H9 (cell line): Measurements from ENCODE around the gene TOR4A. TPM values are rescaled to one million over a fixed set of nuclear protein-coding genes. Genes with fewer than 3 reads are reported as not detected.

Experiments
- DNase-seq: peaks from one replicate; pipeline ENCODE4 v3.0.0-alpha.2; 2017
- H2AFZ ChIP-seq: one replicate; pipeline ENCODE4 v1.6.1; 2013; ENCODE audit warnings: mild to moderate bottlenecking, low read length, control low read depth, moderate library complexity
- H2AK5ac ChIP-seq: 2 replicates; pipeline ENCODE4 v1.6.1; 2013; ENCODE audit warnings: low read length, control low read depth, mixed read lengths; ENCODE audit not compliant: insufficient read length
- H2BK120ac ChIP-seq: one replicate; pipeline ENCODE4 v1.6.1; 2013; ENCODE audit warnings: low read depth, mild to moderate bottlenecking, low read length, control low read depth, inconsistent platforms; ENCODE audit not compliant: poor library complexity, severe bottlenecking
- H2BK12ac ChIP-seq: 2 replicates; pipeline ENCODE4 v1.6.1; 2013; ENCODE audit warnings: low read length, control low read depth, mixed read lengths, low read depth; ENCODE audit not compliant: insufficient read length
- H2BK15ac ChIP-seq: 2 replicates; pipeline ENCODE4 v1.6.1; 2013; ENCODE audit warnings: low read depth, low read length, control low read depth
- H2BK20ac ChIP-seq: one replicate; pipeline ENCODE4 v1.6.1; 2013; ENCODE audit warnings: low read depth, mild to moderate bottlenecking, low read length, control low read depth, inconsistent platforms; ENCODE audit not compliant: poor library complexity, severe bottlenecking
- H2BK5ac ChIP-seq: 2 replicates; pipeline ENCODE4 v1.6.1; 2013; ENCODE audit warnings: low read length, control low read depth, mixed read lengths; ENCODE audit not compliant: insufficient read length
- H3K14ac ChIP-seq: 2 replicates; pipeline ENCODE4 v1.6.1; 2013; ENCODE audit warnings: low read length, control low read depth; ENCODE audit not compliant: insufficient read depth
- H3K18ac ChIP-seq: 2 replicates; pipeline ENCODE4 v1.6.1; 2013; ENCODE audit warnings: low read depth, mild to moderate bottlenecking, mixed read lengths, low read length, control low read depth; ENCODE audit not compliant: insufficient read length
- H3K23ac ChIP-seq: 2 replicates; pipeline ENCODE4 v1.6.1; 2013; ENCODE audit warnings: low read length, control low read depth, mixed read lengths, low read depth; ENCODE audit not compliant: insufficient read length
- H3K23me2 ChIP-seq: 2 replicates; pipeline ENCODE4 v1.6.1; 2013; ENCODE audit warnings: low read depth, mild to moderate bottlenecking, mixed read lengths, low read length, control low read depth; ENCODE audit not compliant: insufficient read length, poor library complexity, severe bottlenecking
- H3K27ac ChIP-seq: 2 replicates; pipeline ENCODE4 v1.5.1; 2013; ENCODE audit warnings: low read length, control low read depth, mixed read lengths, low read depth; ENCODE audit not compliant: insufficient read length
- H3K27me3 ChIP-seq: 2 replicates; pipeline ENCODE4 v1.6.1; 2013; ENCODE audit warnings: low read length, control low read depth, inconsistent platforms; ENCODE audit not compliant: insufficient read depth
- H3K4ac ChIP-seq: 2 replicates; pipeline ENCODE4 v1.6.1; 2013; ENCODE audit warnings: low read depth, mild to moderate bottlenecking, control low read depth, inconsistent platforms, low read length, moderate library complexity
- H3K4me1 ChIP-seq: 2 replicates; pipeline ENCODE4 v1.6.1; 2013; ENCODE audit warnings: low read length, control low read depth, inconsistent platforms; ENCODE audit not compliant: insufficient read depth
- H3K4me2 ChIP-seq: 2 replicates; pipeline ENCODE4 v1.6.1; 2013; ENCODE audit warnings: low read length, control low read depth, mixed read lengths; ENCODE audit not compliant: insufficient read length, insufficient read depth
- H3K56ac ChIP-seq: 2 replicates; pipeline ENCODE4 v1.6.1; 2013; ENCODE audit warnings: low read depth, mild to moderate bottlenecking, mixed read lengths, low read length, control low read depth; ENCODE audit not compliant: insufficient read length
- H3K79me1 ChIP-seq: 2 replicates; pipeline ENCODE4 v1.6.1; 2013; ENCODE audit warnings: low read depth, mild to moderate bottlenecking, moderate library complexity, low read length, control low read depth, inconsistent platforms; ENCODE audit not compliant: insufficient read depth, poor library complexity, severe bottlenecking
- H3K79me2 ChIP-seq: 2 replicates; pipeline ENCODE4 v1.6.1; 2013; ENCODE audit warnings: low read length, control low read depth, inconsistent platforms; ENCODE audit not compliant: insufficient read depth
- H3K9ac ChIP-seq: 2 replicates; pipeline ENCODE4 v1.6.1; 2013; ENCODE audit warnings: low read length, control low read depth, mixed read lengths; ENCODE audit not compliant: insufficient read length; ENCODE audit errors: extremely low read depth
- H3K9me3 ChIP-seq: one replicate; pipeline ENCODE4 v1.6.1; 2013; ENCODE audit warnings: low read depth, low read length, inconsistent platforms; ENCODE audit not compliant: control insufficient read depth
- H3T11ph ChIP-seq: one replicate; pipeline ENCODE4 v1.6.1; 2013; ENCODE audit warnings: mild to moderate bottlenecking, low read length, control low read depth, inconsistent platforms
- H4K20me1 ChIP-seq: one replicate; pipeline ENCODE4 v1.6.1; 2013; ENCODE audit not compliant: control insufficient read depth, insufficient read length, insufficient read depth
- H4K5ac ChIP-seq: 2 replicates; pipeline ENCODE4 v1.6.1; 2013; ENCODE audit warnings: low read depth, mild to moderate bottlenecking, mixed read lengths, low read length, control low read depth; ENCODE audit not compliant: insufficient read length
- H4K8ac ChIP-seq: replicated peaks from 2 replicates; pipeline ENCODE4 v1.6.1; 2013; ENCODE audit warnings: low read length, control low read depth, mixed read lengths, low read depth; ENCODE audit not compliant: insufficient read length
- H4K91ac ChIP-seq: 2 replicates; pipeline ENCODE4 v1.6.1; 2013; ENCODE audit warnings: low read depth, mild to moderate bottlenecking, moderate library complexity, mixed read lengths, low read length, control low read depth; ENCODE audit not compliant: insufficient read length
- H3K27ac Mint-ChIP-seq, 3 experiments: 2 replicates in 2 of 3; 3 replicates in 1 of 3; pipeline ENCODE4 v1.8.0; 2020 to 2021; ENCODE audit warnings: mixed read lengths in 3 of 3, mild to moderate bottlenecking in 1 of 3, moderate library complexity in 1 of 3
- H3K27me3 Mint-ChIP-seq: 2 replicates; pipeline ENCODE4 v1.8.0; 2021; ENCODE audit warnings: low read depth, mild to moderate bottlenecking, moderate library complexity, mixed read lengths
- H3K36me3 Mint-ChIP-seq, 3 experiments: 2 replicates in 2 of 3; 3 replicates in 1 of 3; pipeline ENCODE4 v1.8.0; 2020 to 2021; ENCODE audit warnings: low read depth in 3 of 3, mixed read lengths in 3 of 3; ENCODE audit not compliant: insufficient read depth in 1 of 3
- H3K4me1 Mint-ChIP-seq, 2 experiments: 2 replicates each; pipeline ENCODE4 v1.8.0; 2020; ENCODE audit warnings: mixed read lengths in 2 of 2
- H3K4me3 Mint-ChIP-seq, 2 experiments: 2 replicates in 1 of 2; 3 replicates in 1 of 2; pipeline ENCODE4 v1.8.0; 2020 to 2021; ENCODE audit warnings: mild to moderate bottlenecking in 2 of 2, mixed read lengths in 2 of 2, moderate library complexity in 1 of 2
- H3K9me3 Mint-ChIP-seq, 2 experiments: 2 replicates in 1 of 2; 3 replicates in 1 of 2; pipeline ENCODE4 v1.8.0; 2020; ENCODE audit warnings: mild to moderate bottlenecking in 2 of 2, mixed read lengths in 2 of 2, moderate library complexity in 1 of 2
- WGBS: extraction: QIAGEN DNeasy Blood & Tissue Kit; methylation state at CpG from one replicate; pipeline ENCODE4 v1.1.7; 2013; ENCODE audit warnings: missing lambda C conversion rate, low lambda C conversion rate, mixed read lengths; ENCODE audit not compliant: insufficient read length; ENCODE audit errors: extremely low coverage; 5-methylcytosine and 5-hydroxymethylcytosine counted together
- total RNA-seq: library from RNA; stranded (reverse); gene quantifications from 2 replicates; pipeline ENCODE4 v1.2.1, GENCODE V29; 2021
- TF ChIP-seq, protein P1 (sequence below): fragments of 200-600 bp; sonication (generic); conservative IDR thresholded peaks from 3 replicates; pipeline ENCODE4 v1.8.0; 2021; ENCODE audit warnings: antibody characterized with exemption, mild to moderate bottlenecking

TOR4A gene
- total RNA-seq, 1 experiment from 2014 or later: 6.2 TPM

DNA sequence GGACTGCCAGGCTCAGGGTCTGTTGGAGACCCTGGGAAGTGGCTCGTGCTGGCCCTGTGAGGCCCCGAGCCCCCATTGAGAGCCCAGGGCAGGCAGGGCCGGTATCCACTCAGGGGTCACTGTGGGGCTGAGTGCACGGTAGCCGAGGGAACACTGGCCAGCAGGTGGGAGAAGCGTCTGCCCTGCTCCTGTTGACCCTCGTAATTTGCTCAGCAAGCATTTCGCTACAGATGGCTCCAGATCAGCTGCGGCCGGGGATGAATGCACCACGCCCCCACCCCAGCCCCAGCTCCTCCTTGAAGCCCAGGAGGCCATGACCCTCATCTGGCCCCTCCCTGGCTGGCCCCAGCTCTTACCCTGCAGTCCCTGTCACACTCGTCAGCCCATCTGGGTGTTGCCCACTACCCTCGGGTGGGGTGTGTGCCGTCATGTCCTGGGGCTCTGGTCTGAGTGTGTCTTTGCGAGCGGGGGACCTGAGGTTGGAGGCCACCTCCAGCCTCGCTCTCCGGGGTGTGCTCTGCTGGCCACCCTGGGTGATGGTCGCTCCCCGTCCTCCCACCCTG is 30.6 kb downstream of the TOR4A start:
- Mint-ChIP-seq H3K27me3 (peaks cover 8% of the 10 kb centered on the region), H3K36me3 (no peaks in the 10 kb centered on the region), H3K9me3 (no peaks in the 10 kb centered on the region; a peak in 1 of 5 replicates), H3K4me3 (no peak overlapping the region; a peak in 1 of 5 replicates), H3K27ac (no peak overlapping the region), H3K4me1 (peaks cover 6 to 34% of the 10 kb centered on the region in 2 experiments)
- H2BK120ac ChIP-seq: no peak overlapping the region
- H2AK5ac ChIP-seq: no peak overlapping the region
- H2BK12ac ChIP-seq: no peak overlapping the region
- no CpG with 5 or more reads among the region's 20 CpGs for WGBS
- H3K4me2 ChIP-seq: no peak overlapping the region
- H3K14ac ChIP-seq: no peak overlapping the region
- H3K27ac ChIP-seq: no peak overlapping the region
- TF ChIP-seq, protein P1, sequence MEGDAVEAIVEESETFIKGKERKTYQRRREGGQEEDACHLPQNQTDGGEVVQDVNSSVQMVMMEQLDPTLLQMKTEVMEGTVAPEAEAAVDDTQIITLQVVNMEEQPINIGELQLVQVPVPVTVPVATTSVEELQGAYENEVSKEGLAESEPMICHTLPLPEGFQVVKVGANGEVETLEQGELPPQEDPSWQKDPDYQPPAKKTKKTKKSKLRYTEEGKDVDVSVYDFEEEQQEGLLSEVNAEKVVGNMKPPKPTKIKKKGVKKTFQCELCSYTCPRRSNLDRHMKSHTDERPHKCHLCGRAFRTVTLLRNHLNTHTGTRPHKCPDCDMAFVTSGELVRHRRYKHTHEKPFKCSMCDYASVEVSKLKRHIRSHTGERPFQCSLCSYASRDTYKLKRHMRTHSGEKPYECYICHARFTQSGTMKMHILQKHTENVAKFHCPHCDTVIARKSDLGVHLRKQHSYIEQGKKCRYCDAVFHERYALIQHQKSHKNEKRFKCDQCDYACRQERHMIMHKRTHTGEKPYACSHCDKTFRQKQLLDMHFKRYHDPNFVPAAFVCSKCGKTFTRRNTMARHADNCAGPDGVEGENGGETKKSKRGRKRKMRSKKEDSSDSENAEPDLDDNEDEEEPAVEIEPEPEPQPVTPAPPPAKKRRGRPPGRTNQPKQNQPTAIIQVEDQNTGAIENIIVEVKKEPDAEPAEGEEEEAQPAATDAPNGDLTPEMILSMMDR: no peak
- H3K56ac ChIP-seq: no peak overlapping the region
- H3K4me1 ChIP-seq: no peaks in the 10 kb centered on the region; the same call in 1 of the 2 replicates
- H3K79me2 ChIP-seq: no peaks in the 10 kb centered on the region
- H3K9me3 ChIP-seq: no peaks in the 10 kb centered on the region
- H4K91ac ChIP-seq: no peak overlapping the region
- H2BK20ac ChIP-seq: no peak overlapping the region
- no peak overlapping the region for H3K18ac ChIP-seq
- peak; percentile 39 for DNase-seq
- H4K20me1 ChIP-seq: no peaks in the 10 kb centered on the region
- H3K4ac ChIP-seq: no peak overlapping the region
- H4K8ac ChIP-seq: no peak overlapping the region
- H2AFZ ChIP-seq: no peak overlapping the region
- no peak overlapping the region for H2BK5ac ChIP-seq
- H3K79me1 ChIP-seq: no peaks in the 10 kb centered on the region
- no peak overlapping the region for H2BK15ac ChIP-seq
- H3K23ac ChIP-seq: no peak overlapping the region
- H3K23me2 ChIP-seq: no peaks in the 10 kb centered on the region
- no peak overlapping the region for H4K5ac ChIP-seq
- H3T11ph ChIP-seq: no peak overlapping the region
- H3K9ac ChIP-seq: no peak overlapping the region
- no peaks in the 10 kb centered on the region for H3K27me3 ChIP-seq
